ENCODE measurements around the gene SLC2A4. TPM values are rescaled to one million over a fixed set of nuclear protein-coding genes. Genes with fewer than 3 reads are reported as not detected.
"Not testable (repeated sequence)": the region's sequence is repeated elsewhere in the genome, so short reads cannot be mapped to it uniquely, and the experiment has no call there.

Gene SLC2A4
- polyA plus RNA-seq, 1 donor: 2.2 TPM

GRCh38 chr17:7324438-7324779 lies 42.9 kb downstream of the SLC2A4 start:
- DNase-seq: no peak

GRCh38 chr17:7325031-7325528 lies 43.6 kb downstream of the SLC2A4 start:
- no peak for DNase-seq

DNA sequence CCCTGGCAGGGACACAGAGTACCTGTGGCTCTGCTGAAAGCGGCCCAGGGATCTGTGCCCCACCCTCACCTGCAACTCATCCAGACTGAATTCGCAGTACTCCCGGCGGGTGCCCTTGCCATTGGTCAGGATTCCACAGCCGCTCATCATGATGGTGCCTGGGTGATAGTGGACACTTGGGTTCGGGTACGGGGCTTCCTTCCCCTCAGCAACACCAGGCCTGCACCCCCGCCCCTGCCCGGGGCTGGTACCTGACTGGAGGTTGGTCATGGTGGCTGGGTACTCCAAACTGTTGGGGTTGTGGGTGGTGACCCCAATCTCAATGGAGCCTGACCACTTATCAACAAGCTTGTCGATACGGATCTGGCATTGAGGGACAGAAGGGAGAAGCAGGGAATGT lies 44.7 kb downstream of the SLC2A4 start:
- no peak for DNase-seq

GRCh38 chr17:7327056-7327455 lies 45.5 kb downstream of the SLC2A4 start:
- DNase-seq: no peak

- no peak for DNase-seq
Measured at GRCh38 chr17:7327501-7327900, 46.0 kb downstream of the SLC2A4 start.

DNA sequence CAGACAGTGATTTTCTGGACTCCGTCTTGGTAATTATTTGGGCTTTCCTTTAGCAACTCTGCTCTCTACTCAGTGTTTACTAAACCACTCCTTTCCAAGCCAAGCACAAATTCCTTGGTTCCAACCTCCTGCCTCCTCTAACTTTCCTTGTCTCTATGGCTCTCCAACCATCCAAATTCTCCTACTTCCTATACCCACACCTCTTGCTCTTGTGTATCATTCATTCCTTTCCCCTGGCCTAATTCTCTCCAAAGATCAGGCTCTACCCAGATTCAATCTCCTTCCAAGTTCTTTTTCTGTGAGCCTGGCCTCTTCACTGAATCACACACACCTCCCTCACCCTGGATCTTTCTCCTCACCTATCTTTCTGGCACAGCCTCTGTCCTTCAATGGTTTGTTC lies 46.5 kb downstream of the SLC2A4 start:
- DNase-seq: no peak

- DNase-seq: no peak
Measured at GRCh38 chr17:7328840-7329373, 47.4 kb downstream of the SLC2A4 start, which contains the start of gene NEURL4. TSS of gene NEURL4 (minus strand) at chr17:7329335. CDS start at chr17:7329312, 23 bp downstream.

- DNase-seq: peak; percentile 99
Measured at GRCh38 chr17:7329374-7329996, 48.0 kb downstream of the SLC2A4 start.

- DNase-seq: peak; percentile 83
Measured at GRCh38 chr17:7329997-7330637, 48.6 kb downstream of the SLC2A4 start.

DNA sequence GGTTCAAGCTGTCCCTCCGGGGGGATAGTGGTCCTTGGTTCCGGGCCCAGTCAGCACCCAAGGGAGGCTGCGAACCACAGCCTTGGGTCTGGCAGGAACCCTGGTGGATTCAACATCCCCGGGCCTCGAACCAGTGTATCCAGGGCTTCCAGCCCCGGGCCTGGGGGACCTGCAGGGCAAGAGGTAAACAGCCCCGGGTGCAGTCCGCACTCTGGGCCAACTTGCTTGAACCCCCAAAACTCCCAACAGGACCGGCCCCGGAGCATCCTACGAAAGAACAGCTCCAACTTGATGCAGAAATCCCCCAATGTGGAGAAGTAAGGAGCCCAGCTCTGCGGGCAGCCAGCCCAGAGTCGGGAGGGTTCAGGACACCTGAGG lies 49.1 kb downstream of the SLC2A4 start:
- no peak for DNase-seq

DNA sequence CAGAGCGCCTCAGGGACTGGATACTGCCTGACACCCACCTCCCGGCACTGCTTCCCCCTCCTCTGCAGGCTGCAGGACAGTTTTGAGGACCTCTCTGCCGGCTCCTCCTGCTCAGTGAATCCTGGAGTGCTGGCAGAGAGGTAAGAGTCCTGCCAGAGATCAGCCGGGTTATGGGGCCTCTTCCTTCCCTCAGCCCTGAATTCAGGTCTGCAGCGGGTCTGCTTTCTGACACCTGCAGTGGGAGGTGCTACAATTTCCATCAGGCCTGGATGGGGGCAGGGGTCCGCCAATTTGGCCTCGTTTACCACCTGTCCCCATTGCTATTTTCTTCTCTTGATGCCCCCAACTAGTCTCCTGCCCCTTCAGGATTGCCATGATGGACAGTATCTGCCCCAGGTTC lies 50.6 kb downstream of the SLC2A4 start:
- no peak for DNase-seq

- DNase-seq: not testable (repeated sequence)
Measured at GRCh38 chr17:7332600-7333069, 51.1 kb downstream of the SLC2A4 start.

GRCh38 chr17:7334938-7335538 lies 53.5 kb downstream of the SLC2A4 start:
- DNase-seq: no peak

GRCh38 chr17:7335765-7336164 lies 54.2 kb downstream of the SLC2A4 start:
- not testable (repeated sequence) for DNase-seq

DNA sequence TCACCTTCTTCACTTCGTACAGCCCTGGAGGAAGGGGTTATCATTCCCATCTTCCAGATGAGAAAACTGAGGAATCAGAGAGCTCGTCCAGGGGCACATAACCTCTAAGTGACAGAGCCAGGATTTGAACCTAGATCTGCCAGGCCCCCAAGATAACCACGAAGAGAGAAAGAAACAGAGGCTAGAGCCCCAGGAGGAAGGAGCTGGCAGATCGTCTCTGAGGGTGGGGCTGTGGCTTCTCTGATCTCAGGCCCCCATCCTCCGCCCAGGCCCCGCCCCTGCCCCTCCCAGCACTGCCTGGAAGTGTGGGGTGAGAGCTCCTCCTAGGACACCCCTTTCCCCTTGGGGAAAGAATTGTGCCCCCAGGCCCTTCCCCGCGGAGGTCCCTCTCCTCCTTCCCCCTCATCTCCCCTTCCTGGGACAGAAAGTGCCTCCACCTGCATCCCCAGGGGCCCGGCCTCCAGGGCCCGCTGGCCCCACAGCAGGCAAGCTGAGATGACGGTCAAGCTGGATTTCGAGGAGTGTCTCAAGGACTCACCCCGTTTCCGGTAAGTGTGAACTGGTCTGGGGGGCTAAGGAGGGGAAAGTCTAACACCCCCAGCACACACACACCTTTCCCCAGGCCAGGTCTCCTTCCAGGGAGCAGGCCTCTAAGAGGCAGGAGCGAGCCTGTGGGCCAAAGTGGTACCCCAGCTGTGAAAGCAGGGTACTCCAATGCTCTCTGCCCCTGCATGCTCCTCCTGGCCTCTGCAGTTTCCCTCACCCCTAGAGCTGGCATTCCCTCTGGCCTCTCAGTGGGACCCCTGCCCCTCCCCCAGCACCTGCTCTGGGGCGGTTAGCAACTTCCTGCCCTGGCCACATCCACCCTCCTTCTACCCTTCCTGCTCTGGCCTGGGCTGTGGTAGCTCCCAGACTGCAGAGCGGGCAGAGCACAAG lies 55.0 kb downstream of the SLC2A4 start, which contains the start of gene ACAP1:
ACAP1 (plus strand) TSS at position 290 of the 936 bp plus-strand sequence; CDS start at position 496, 206 bp downstream.
- no peak for DNase-seq

- DNase-seq: not testable (repeated sequence)
Measured at GRCh38 chr17:7337600-7337999, 56.1 kb downstream of the SLC2A4 start.

Other genes starting within 250 kb of the SLC2A4 start
- 4.0 TPM for gene SLC16A13, start 245.7 kb upstream of the SLC2A4 start, polyA plus RNA-seq (ENCODE audit: insufficient read length)
- gene SLC16A11, start 237.6 kb upstream of the SLC2A4 start, polyA plus RNA-seq (ENCODE audit: insufficient read length): 0.18 TPM
- 0.47 TPM for gene CLEC10A, start 201.5 kb upstream of the SLC2A4 start, polyA plus RNA-seq (ENCODE audit: insufficient read length)
- gene ASGR2, start 166.9 kb upstream of the SLC2A4 start, polyA plus RNA-seq (ENCODE audit: insufficient read length): 2.0 TPM
- gene ASGR1, start 102.3 kb upstream of the SLC2A4 start, polyA plus RNA-seq (ENCODE audit: insufficient read length): 6.1 TPM
- 36.0 TPM for gene DLG4, start 61.9 kb upstream of the SLC2A4 start, polyA plus RNA-seq (ENCODE audit: insufficient read length)
- gene ACADVL, start 61.8 kb upstream of the SLC2A4 start, polyA plus RNA-seq (ENCODE audit: insufficient read length): 478 TPM
- 52.5 TPM for gene DVL2, start 47.2 kb upstream of the SLC2A4 start, polyA plus RNA-seq (ENCODE audit: insufficient read length)
- 52.8 TPM for gene PHF23, start 42.3 kb upstream of the SLC2A4 start, polyA plus RNA-seq (ENCODE audit: insufficient read length)
- gene GABARAP, start 39.3 kb upstream of the SLC2A4 start, polyA plus RNA-seq (ENCODE audit: insufficient read length): 390 TPM
- 150 TPM for gene CTDNEP1, start 30.0 kb upstream of the SLC2A4 start, polyA plus RNA-seq (ENCODE audit: insufficient read length)
- gene ELP5, start 29.5 kb upstream of the SLC2A4 start, polyA plus RNA-seq (ENCODE audit: insufficient read length): 54.9 TPM
- gene CLDN7, start 19.2 kb upstream of the SLC2A4 start, polyA plus RNA-seq (ENCODE audit: insufficient read length): 36.6 TPM
- 4.1 TPM for gene YBX2, start 12.9 kb downstream of the SLC2A4 start, polyA plus RNA-seq (ENCODE audit: insufficient read length)
- 284 TPM for gene EIF5A, start 25.9 kb downstream of the SLC2A4 start, polyA plus RNA-seq (ENCODE audit: insufficient read length)
- gene GPS2, start 33.6 kb downstream of the SLC2A4 start, polyA plus RNA-seq (ENCODE audit: insufficient read length): 96.6 TPM
- 34.5 TPM for gene NEURL4, start 47.6 kb downstream of the SLC2A4 start, polyA plus RNA-seq (ENCODE audit: insufficient read length)
- 6.3 TPM for gene ACAP1, start 54.8 kb downstream of the SLC2A4 start, polyA plus RNA-seq (ENCODE audit: insufficient read length)
- 10.3 TPM for gene KCTD11, start 70.4 kb downstream of the SLC2A4 start, polyA plus RNA-seq (ENCODE audit: insufficient read length)
- not detected for gene TMEM95, start 73.4 kb downstream of the SLC2A4 start, polyA plus RNA-seq (ENCODE audit: insufficient read length)
- 5.5 TPM for gene TNK1, start 99.4 kb downstream of the SLC2A4 start, polyA plus RNA-seq (ENCODE audit: insufficient read length)
- gene PLSCR3, start 112.8 kb downstream of the SLC2A4 start, polyA plus RNA-seq (ENCODE audit: insufficient read length): 27.8 TPM
- gene TMEM256, start 122.4 kb downstream of the SLC2A4 start, polyA plus RNA-seq (ENCODE audit: insufficient read length): 74.9 TPM
- gene NLGN2, start 126.1 kb downstream of the SLC2A4 start, polyA plus RNA-seq (ENCODE audit: insufficient read length): 28.1 TPM
- gene SPEM1, start 138.6 kb downstream of the SLC2A4 start, polyA plus RNA-seq (ENCODE audit: insufficient read length): not detected
- not detected for gene SPEM2, start 143.9 kb downstream of the SLC2A4 start, polyA plus RNA-seq (ENCODE audit: insufficient read length)
- not detected for gene SPEM3, start 147.1 kb downstream of the SLC2A4 start, polyA plus RNA-seq (ENCODE audit: insufficient read length)
- 4.4 TPM for gene TMEM102, start 153.7 kb downstream of the SLC2A4 start, polyA plus RNA-seq (ENCODE audit: insufficient read length)
- 6.1 TPM for gene FGF11, start 157.8 kb downstream of the SLC2A4 start, polyA plus RNA-seq (ENCODE audit: insufficient read length)
- gene CHRNB1, start 163.3 kb downstream of the SLC2A4 start, polyA plus RNA-seq (ENCODE audit: insufficient read length): 10.5 TPM
- 39.3 TPM for gene ZBTB4, start 197.9 kb downstream of the SLC2A4 start, polyA plus RNA-seq (ENCODE audit: insufficient read length)
- 0.45 TPM for gene SLC35G6, start 199.7 kb downstream of the SLC2A4 start, polyA plus RNA-seq (ENCODE audit: insufficient read length)
- gene POLR2A, start 202.6 kb downstream of the SLC2A4 start, polyA plus RNA-seq (ENCODE audit: insufficient read length): 141 TPM